SU-DHL-6 (cell line): ENCODE results near the gene SLC23A1.

Source experiments
- H2AFZ ChIP-seq: fragments of 200-600 bp; sonication (generic); 2 replicates; pipeline ENCODE4 v1.6.1; 2014; ENCODE audit warnings: low read depth, mild to moderate bottlenecking, moderate library complexity, mixed read lengths, antibody characterized with exemption, low read length; ENCODE audit not compliant: severe bottlenecking
- H3F3A ChIP-seq: fragments of 200-600 bp; shearing (Covaris generic); 2 replicates; pipeline ENCODE4 v1.6.0; 2016; ENCODE audit warnings: antibody characterized with exemption, mild to moderate bottlenecking; ENCODE audit not compliant: insufficient read depth
- H3K27ac ChIP-seq: fragments of 200-600 bp; sonication (generic); 2 replicates; pipeline ENCODE4 v1.5.1; 2016; ENCODE audit warnings: low read depth, mild to moderate bottlenecking, low read length, moderate library complexity, mixed read lengths
- H3K27me3 ChIP-seq: fragments of 200-600 bp; sonication (generic), shearing (Covaris generic); 2 replicates; pipeline ENCODE4 v1.6.0; 2014; ENCODE audit warnings: mild to moderate bottlenecking, low read length
- H3K36me3 ChIP-seq: fragments of 200-600 bp; sonication (generic); 2 replicates; pipeline ENCODE4 v1.6.1; 2014; ENCODE audit warnings: mild to moderate bottlenecking, low read length, mixed read lengths
- H3K4me2 ChIP-seq: fragments of 300-600, 200-600 bp; shearing (Covaris generic), sonication (generic); 2 replicates; pipeline ENCODE4 v1.6.0; 2014; ENCODE audit warnings: low read length, low read depth, mild to moderate bottlenecking; ENCODE audit not compliant: poor library complexity, severe bottlenecking
- H3K4me3 ChIP-seq: fragments of 200-600 bp; sonication (generic); 2 replicates; pipeline ENCODE4 v1.5.1; 2014; ENCODE audit warnings: antibody characterized with exemption, low read length, mild to moderate bottlenecking, mixed read lengths; ENCODE audit not compliant: insufficient read depth, poor library complexity, severe bottlenecking
- H3K79me2 ChIP-seq: fragments of 200-600 bp; sonication (generic); 2 replicates; pipeline ENCODE4 v1.6.1; 2014; ENCODE audit warnings: mild to moderate bottlenecking, low read length, moderate library complexity; ENCODE audit not compliant: insufficient read depth
- H3K9ac ChIP-seq: fragments of 200-600 bp; sonication (generic); 2 replicates; pipeline ENCODE4 v1.7.0; 2014; ENCODE audit warnings: mild to moderate bottlenecking, low read length
- H3K9me2 ChIP-seq: fragments of 200-600 bp; sonication (generic); replicated peaks from 2 replicates; pipeline ENCODE4 v1.6.1; 2014; ENCODE audit warnings: low read length; ENCODE audit not compliant: insufficient read depth
- H3K9me3 ChIP-seq: fragments of 200-600 bp; sonication (generic); 2 replicates; pipeline ENCODE4 v1.6.1; 2014; ENCODE audit warnings: low read length, mixed read lengths; ENCODE audit not compliant: insufficient read depth
- H4K20me1 ChIP-seq: fragments of 200-600 bp; sonication (generic); 2 replicates; pipeline ENCODE4 v1.6.1; 2014; ENCODE audit warnings: low read depth, mild to moderate bottlenecking, antibody characterized with exemption, low read length, moderate library complexity, mixed read lengths
- CTCF ChIP-seq: fragments of 200-600 bp; sonication (generic); IDR thresholded peaks from one replicate; pipeline ENCODE4 v1.5.1; 2017; ENCODE audit warnings: antibody characterized with exemption, mild to moderate bottlenecking, low read length, moderate library complexity; ENCODE audit not compliant: insufficient read depth, poor library complexity, severe bottlenecking
- EZH2phosphoT487 ChIP-seq: fragments of 200-600 bp; sonication (generic), shearing (Covaris generic); conservative IDR thresholded peaks from 2 replicates; pipeline ENCODE4 v1.6.1; 2018; ENCODE audit warnings: mild to moderate bottlenecking, antibody characterized with exemption, low read length, moderate library complexity, mixed read lengths

The SLC23A1 gene

GRCh38 chr5:139392324-139392677 is 9.2 kb upstream of the SLC23A1 start:
- H3K9me2 ChIP-seq: no peaks in the 10 kb centered on the region
- peaks cover 35% of the 10 kb centered on the region for H3F3A ChIP-seq
- peak overlapping the region; percentile 88 for H3K4me2 ChIP-seq
- no peak for TF ChIP-seq CTCF
- TF ChIP-seq EZH2phosphoT487: no peak
- no peaks in the 10 kb centered on the region for H3K36me3 ChIP-seq
- peak overlapping the region; percentile 77 for H3K9ac ChIP-seq
- no peaks in the 10 kb centered on the region for H3K9me3 ChIP-seq
- no peaks in the 10 kb centered on the region for H4K20me1 ChIP-seq
- H2AFZ ChIP-seq: peak overlapping the region; percentile 57
- peak overlapping the region; percentile 59 for H3K4me3 ChIP-seq
- no peaks in the 10 kb centered on the region for H3K27me3 ChIP-seq
- H3K79me2 ChIP-seq: peaks cover 28% of the 10 kb centered on the region
- peak overlapping the region; percentile 93 for H3K27ac ChIP-seq

GRCh38 chr5:139391570-139392323 is 8.7 kb upstream of the SLC23A1 start:
- no peaks in the 10 kb centered on the region for H4K20me1 ChIP-seq
- no peaks in the 10 kb centered on the region for H3K27me3 ChIP-seq
- peaks cover 37% of the 10 kb centered on the region for H3F3A ChIP-seq
- peak overlapping the region; percentile 93 for H3K27ac ChIP-seq
- H3K79me2 ChIP-seq: peaks cover 28% of the 10 kb centered on the region
- H3K9ac ChIP-seq: peak overlapping the region; percentile 77
- peak overlapping the region; percentile 88 for H3K4me2 ChIP-seq
- H3K9me3 ChIP-seq: no peaks in the 10 kb centered on the region
- no peaks in the 10 kb centered on the region for H3K36me3 ChIP-seq
- H2AFZ ChIP-seq: peak overlapping the region; percentile 57
- no peaks in the 10 kb centered on the region for H3K9me2 ChIP-seq
- peak overlapping the region; percentile 59 for H3K4me3 ChIP-seq
- TF ChIP-seq EZH2phosphoT487: no peak
- no peak for TF ChIP-seq CTCF

GRCh38 chr5:139390639-139391569 is 7.8 kb upstream of the SLC23A1 start:
- no peaks in the 10 kb centered on the region for H4K20me1 ChIP-seq
- H3K9ac ChIP-seq: peak overlapping the region; percentile 77
- peak overlapping the region; percentile 57 for H2AFZ ChIP-seq
- no peaks in the 10 kb centered on the region for H3K9me3 ChIP-seq
- TF ChIP-seq EZH2phosphoT487: no peak
- no peak for TF ChIP-seq CTCF
- no peaks in the 10 kb centered on the region for H3K27me3 ChIP-seq
- peaks cover 41% of the 10 kb centered on the region for H3F3A ChIP-seq
- H3K4me3 ChIP-seq: peak overlapping the region; percentile 59
- H3K36me3 ChIP-seq: no peaks in the 10 kb centered on the region
- H3K79me2 ChIP-seq: peaks cover 28% of the 10 kb centered on the region
- H3K27ac ChIP-seq: peak overlapping the region; percentile 93
- no peaks in the 10 kb centered on the region for H3K9me2 ChIP-seq
- peak overlapping the region; percentile 88 for H3K4me2 ChIP-seq
